ENCODE results near the gene CCDC3.
"Not testable (repeated sequence)": the region's sequence is repeated elsewhere in the genome, so short reads cannot be mapped to it uniquely, and the experiment has no call there.

Gene CCDC3

GRCh38 chr10:13000431-13000830 lies 1.1 kb downstream of the CCDC3 start:
- DNase-seq (ENCODE audit: low read depth in 2 of 2): no peak

GRCh38 chr10:12999849-13000248 lies 1.7 kb downstream of the CCDC3 start:
- no peak for DNase-seq (ENCODE audit: low read depth in 2 of 2)

DNA sequence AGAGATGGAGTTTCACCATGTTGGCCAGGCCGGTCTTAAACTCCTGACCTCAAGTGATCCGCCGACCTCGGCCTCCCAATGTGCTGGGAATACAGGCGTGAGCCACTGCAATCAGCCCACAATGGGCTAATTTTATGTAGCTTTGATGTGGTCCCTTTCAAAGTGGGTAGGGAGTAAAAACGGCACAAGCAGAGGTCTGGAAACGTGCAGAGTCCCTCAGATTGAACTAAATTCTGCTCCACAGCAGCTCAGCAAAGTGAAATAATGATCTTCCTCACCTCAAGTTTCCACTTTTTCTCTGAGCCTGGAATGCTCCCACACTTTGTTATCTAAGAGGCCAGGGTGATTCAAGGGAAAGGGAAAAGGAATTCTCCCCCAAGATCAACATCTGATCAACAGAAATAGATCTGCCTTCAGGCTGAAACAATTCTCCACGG lies 6.1 kb downstream of the CCDC3 start:
- DNase-seq (ENCODE audit: low read depth in 2 of 2): no peak

GRCh38 chr10:12993595-12993994 lies 7.9 kb downstream of the CCDC3 start:
- DNase-seq (ENCODE audit: low read depth in 2 of 2): no peak

DNA sequence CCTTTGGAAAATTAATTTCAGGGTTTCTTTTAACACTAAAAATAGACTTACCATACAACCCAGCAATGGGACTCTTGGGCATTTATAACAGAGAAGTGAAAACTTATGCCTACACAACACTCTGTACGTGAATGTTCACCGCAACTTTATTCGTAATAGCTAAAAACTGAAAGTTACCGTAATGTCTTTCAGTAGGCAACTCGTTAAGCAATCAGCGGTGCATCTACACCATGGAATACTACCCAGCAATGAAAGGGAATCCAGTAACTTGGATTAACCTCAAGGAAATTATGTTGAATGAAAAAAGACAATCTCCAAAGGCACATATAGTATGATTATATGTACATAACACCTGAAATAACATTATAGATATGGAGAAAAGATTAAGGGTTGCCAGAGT lies 16.2 kb downstream of the CCDC3 start:
- no peak for DNase-seq (ENCODE audit: low read depth in 2 of 2)

DNA sequence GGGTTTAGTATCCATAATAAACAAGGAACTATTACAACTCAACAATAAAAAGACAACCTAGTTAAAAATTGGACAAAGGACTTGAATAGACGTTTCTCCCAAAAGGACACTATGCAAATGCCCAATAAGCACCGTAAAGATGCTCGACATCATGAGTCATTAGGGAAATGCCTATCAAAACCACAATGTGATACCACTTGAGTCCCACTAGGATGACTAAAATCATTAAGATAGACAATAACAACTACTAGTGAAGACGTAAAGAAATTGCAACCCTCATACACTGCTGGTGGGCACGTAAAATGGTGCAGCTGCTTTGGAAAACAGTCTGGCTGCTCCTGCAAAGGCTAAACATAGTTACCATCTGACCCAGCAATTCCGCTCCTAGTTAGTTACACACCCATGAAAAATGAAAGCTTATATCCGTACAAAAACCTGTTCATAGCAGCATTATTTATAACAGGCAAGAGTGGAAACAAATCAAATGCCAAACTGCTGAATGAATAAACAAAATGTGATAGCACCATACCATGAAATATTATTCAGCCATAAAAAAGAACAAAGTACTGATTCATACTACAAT lies 17.3 kb downstream of the CCDC3 start:
- DNase-seq (ENCODE audit: low read depth in 2 of 2): no peak

DNA sequence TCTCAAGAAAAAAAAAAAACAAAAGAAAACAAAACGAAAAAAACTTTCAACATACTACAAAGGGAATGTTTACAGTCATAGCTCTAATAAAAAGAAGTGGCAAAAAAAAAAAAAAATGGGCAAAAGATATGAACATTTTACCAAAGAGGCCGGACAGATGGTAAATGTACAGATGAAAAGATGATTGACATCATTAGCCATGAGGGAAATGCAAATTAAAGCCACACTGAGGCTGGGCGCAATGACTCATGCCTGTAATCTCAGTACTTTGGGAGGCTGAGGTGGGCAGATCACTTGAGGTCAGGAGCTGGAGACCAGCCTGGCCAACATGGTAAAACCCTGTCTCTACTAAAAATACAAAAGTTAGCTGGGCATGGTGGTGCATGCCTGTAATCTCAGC lies 17.9 kb downstream of the CCDC3 start:
- not testable (repeated sequence) for DNase-seq (ENCODE audit: low read depth in 2 of 2)

GRCh38 chr10:12981570-12981969 lies 19.9 kb downstream of the CCDC3 start:
- DNase-seq (ENCODE audit: low read depth in 2 of 2): no peak

DNA sequence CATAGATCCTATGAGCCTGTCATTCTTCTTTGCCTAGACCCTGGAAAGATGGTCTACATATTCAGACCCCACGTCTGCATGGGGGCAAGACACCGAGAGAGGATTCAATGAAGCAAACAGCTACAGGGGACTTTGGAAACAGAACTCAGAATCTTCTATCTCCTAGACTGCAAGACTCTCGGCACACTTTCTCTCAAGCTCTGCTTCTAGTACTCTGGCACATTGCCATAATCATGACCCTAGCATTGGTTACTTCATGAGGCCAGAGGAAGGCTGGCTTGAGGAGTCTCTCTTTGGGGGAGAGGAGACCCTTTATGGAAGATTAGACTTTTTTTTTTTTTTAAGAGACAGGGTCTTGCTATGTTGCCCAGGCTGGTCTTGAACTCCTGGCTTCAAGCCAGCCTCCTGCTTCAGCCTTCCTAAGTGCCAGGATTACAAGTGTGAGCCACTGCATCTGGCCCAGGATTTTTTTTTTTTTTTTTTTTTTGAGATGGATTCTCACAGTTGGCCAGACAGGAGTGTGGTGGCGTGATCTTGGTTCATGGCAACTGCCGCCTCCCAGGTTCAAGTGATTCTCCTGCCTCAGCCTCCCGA lies 20.7 kb downstream of the CCDC3 start:
- no peak for DNase-seq (ENCODE audit: low read depth in 2 of 2)

GRCh38 chr10:12980102-12980661 lies 21.3 kb downstream of the CCDC3 start:
- DNase-seq (ENCODE audit: low read depth in 2 of 2): no peak

DNA sequence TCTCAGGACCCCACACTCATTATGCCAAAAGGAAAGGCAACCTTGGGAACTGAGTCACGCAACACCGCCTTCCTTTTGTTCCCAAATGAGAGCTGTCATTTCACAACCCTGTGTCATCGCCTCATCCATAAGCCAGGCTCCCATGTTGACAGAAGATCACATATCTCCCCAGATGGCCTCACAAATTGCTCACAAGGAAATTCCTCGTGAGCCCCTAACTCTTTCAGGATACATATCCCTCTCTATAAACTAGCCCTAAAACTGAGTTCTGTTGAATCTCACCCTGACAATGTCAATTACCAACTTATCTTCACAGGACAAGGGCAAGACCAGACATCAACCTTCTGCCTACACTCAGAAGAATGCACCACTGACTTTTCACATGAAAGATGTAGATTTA lies 22.6 kb downstream of the CCDC3 start:
- no peak for DNase-seq (ENCODE audit: low read depth in 2 of 2)

GRCh38 chr10:12975906-12976305 lies 25.6 kb downstream of the CCDC3 start:
- no peak for DNase-seq (ENCODE audit: low read depth in 2 of 2)

GRCh38 chr10:12975266-12975665 lies 26.2 kb downstream of the CCDC3 start:
- DNase-seq (ENCODE audit: low read depth in 2 of 2): no peak

DNA sequence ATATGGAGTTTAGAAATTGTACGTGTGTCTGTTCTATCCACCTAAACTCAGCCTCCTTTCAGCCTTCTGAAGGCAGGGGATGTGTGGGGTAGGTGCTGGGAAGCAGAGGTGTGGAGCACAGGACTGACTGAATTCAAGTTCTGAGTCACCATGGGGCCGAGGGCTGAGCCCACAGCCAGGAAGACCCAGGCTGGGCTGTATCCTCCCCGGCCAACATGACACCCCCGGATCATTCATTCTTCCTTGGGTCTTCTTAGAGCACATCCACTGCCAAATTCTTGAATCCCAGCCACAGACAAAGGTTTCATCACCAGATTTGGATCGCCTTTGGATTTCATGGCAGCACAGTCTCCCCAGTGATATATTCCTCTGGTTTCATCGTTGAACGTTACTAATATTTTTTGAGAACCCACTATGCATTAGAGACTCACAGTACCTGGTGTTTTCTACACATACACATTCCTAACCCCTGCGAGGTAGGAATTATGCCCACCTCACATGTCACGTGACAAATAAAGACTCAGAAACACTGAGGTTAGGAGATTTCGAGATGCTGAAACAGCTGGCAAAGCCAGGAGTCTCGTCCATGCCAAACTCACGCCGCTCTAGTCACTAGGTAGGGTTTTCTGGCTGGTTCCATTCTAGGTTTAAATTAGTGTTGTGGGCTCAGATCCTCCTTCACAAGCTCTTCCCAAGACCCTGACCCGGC lies 26.9 kb downstream of the CCDC3 start:
- DNase-seq (ENCODE audit: low read depth in 2 of 2): no peak

- DNase-seq (ENCODE audit: low read depth in 2 of 2): no peak
These were observed 27.4 kb downstream of the CCDC3 start for GRCh38 chr10:12974078-12974477.

DNA sequence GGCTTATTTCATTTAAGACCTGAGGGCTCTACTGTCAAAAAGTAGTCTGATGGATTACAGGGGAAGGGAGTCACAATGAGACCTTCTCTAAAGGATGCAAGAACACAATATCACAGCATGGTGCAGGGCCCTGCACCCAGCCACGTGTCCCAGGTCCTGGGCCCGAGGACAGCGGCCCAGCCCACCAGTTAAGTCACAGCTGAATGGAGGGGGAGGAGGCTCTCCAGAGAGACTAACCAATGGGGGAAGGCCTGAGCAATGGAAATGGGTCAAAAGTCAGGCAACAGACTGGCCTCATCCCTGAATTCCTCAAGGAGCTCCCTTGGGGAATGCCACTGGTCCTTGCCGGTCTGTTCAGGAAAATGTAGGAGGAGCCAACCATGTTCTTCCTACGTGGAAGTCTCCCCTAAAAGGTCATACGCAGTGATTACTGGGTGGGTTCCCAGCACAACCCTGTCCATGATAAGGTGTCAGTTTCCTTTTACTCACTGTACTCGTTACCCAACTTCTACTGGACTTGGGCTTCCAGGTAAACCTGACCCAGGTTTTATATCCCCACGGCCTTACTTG lies 28.3 kb downstream of the CCDC3 start:
- no peak for DNase-seq (ENCODE audit: low read depth in 2 of 2)

DNA sequence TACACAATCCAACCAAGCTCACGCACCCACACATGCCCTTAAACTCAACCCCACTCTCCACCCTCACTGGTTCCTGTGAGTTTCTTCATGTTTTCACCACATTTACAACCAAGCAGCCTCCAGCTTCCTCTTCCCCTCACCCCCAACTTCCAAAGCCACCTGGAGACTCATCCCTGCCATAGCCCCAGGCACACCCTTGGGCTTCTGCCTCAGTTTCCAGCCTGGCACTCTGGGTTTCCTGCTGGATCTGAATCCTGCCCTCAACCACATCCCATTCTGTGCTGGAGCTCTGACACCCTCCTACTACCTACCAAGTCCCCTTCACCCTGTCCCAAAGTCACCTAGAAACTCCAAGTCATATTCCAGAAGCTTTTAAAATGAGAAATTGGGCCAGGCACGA lies 29.4 kb downstream of the CCDC3 start:
- no peak for DNase-seq (ENCODE audit: low read depth in 2 of 2)

- DNase-seq (ENCODE audit: low read depth in 2 of 2): no peak
These were observed 30.3 kb downstream of the CCDC3 start for GRCh38 chr10:12971001-12971788.

GRCh38 chr10:12969951-12970350 lies 31.6 kb downstream of the CCDC3 start:
- no peak for DNase-seq (ENCODE audit: low read depth in 2 of 2)

- no peak for DNase-seq (ENCODE audit: low read depth in 2 of 2)
These were observed 35.4 kb downstream of the CCDC3 start for GRCh38 chr10:12966067-12966466.

DNA sequence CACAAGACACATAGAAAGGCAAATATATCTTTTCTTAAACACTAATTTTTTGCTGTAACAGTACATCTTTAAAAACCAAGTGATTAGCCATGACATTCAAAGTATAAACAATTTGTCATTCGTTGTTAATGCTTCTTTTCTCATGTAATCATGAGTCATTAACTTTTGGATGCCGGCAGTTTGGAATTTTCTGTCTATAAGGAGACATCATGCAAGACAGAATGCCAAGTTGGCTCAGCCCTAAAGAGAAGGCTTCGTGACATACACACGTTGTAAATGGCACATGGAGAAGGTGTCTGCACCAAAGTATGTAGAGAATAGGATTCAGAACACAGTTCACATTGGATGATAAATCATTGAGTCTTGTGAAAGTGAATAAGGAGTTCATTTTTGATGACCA lies 35.9 kb downstream of the CCDC3 start:
- no peak for DNase-seq (ENCODE audit: low read depth in 2 of 2)

DNA sequence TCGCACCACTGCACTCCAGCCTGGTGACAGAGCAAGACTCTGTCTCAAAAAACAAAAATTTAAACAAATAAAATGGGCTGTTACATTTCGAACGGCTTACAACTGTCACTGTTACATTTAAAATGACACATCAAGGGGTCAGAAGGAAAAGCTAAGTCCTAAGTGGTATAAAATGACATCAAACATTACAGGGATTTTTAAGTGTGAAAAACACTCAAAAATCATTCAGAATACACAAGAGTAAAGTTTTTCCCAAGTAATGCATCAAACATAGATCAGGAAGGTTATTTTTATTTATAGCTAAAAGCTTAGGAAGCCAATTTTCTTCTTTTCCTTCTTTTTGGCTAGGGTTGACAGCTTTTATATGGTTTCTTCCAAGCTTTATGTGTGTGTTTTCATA lies 39.0 kb downstream of the CCDC3 start:
- DNase-seq (ENCODE audit: low read depth in 2 of 2): no peak

All from stimulated activated CD8-positive, alpha-beta memory T cell treated with anti-CD3 and anti-CD28 coated beads, Interleukin-15, amount 100 ng/mL, for 4 hours (primary cell).